GM23338 (cell line): Measurements from ENCODE around the gene MED13. TPM values are rescaled to one million over a fixed set of nuclear protein-coding genes. Genes with fewer than 3 reads are reported as not detected.
A peak's percentile ranks its signal among the peaks of the same experiment; 100 is the strongest.

Experiments
- ATAC-seq: fragments of 200-7000 bp; cut with Tn5 transposase; 3 replicates; pipeline ENCODE4 v1.9.1; 2020
- DNase-seq: peaks from one replicate; pipeline ENCODE4 v3.0.0-alpha.2; 2015; ENCODE audit warnings: low spot score
- H2AFZ ChIP-seq: fragments of 200-600 bp; sonication (generic); 2 replicates; pipeline ENCODE4 v1.8.0; 2016; ENCODE audit warnings: antibody characterized with exemption, mild to moderate bottlenecking, moderate library complexity
- H3F3A ChIP-seq: fragments of 200-600 bp; sonication (generic); replicated peaks from 2 replicates; pipeline ENCODE4 v1.8.0; 2017; ENCODE audit warnings: antibody characterized with exemption, mixed run types, low read depth
- H3K27ac ChIP-seq: fragments of 200-600 bp; sonication (generic); 2 replicates; pipeline ENCODE4 v1.6.1; 2016; ENCODE audit warnings: low read depth
- H3K27me3 ChIP-seq: fragments of 200-600 bp; sonication (generic); 2 replicates; pipeline ENCODE4 v1.8.0; 2016; ENCODE audit warnings: mild to moderate bottlenecking, mixed run types, moderate library complexity; ENCODE audit not compliant: insufficient read depth
- H3K36me3 ChIP-seq: fragments of 200-600 bp; sonication (generic); 2 replicates; pipeline ENCODE4 v1.8.0; 2016; ENCODE audit warnings: mild to moderate bottlenecking; ENCODE audit not compliant: insufficient read depth
- H3K4me1 ChIP-seq: fragments of 200-600 bp; sonication (generic); 2 replicates; pipeline ENCODE4 v1.8.0; 2016; ENCODE audit warnings: mild to moderate bottlenecking, moderate library complexity; ENCODE audit not compliant: insufficient read depth
- H3K4me2 ChIP-seq: fragments of 200-600 bp; sonication (generic); 2 replicates; pipeline ENCODE4 v1.7.1; 2017; ENCODE audit warnings: mixed run types
- H3K4me3 ChIP-seq: fragments of 200-600 bp; sonication (generic); 2 replicates; pipeline ENCODE4 v1.6.1; 2016; ENCODE audit warnings: mixed run types
- H3K79me2 ChIP-seq: fragments of 200-600 bp; sonication (generic); replicated peaks from 2 replicates; pipeline ENCODE4 v1.8.0; 2017; ENCODE audit warnings: mild to moderate bottlenecking; ENCODE audit not compliant: insufficient read depth
- H3K9me2 ChIP-seq: fragments of 200-600 bp; sonication (generic); 2 replicates; pipeline ENCODE4 v1.8.0; 2017; ENCODE audit not compliant: insufficient read depth
- H4K20me1 ChIP-seq: fragments of 200-600 bp; sonication (generic); replicated peaks from 2 replicates; pipeline ENCODE4 v1.8.0; 2017; ENCODE audit warnings: mild to moderate bottlenecking; ENCODE audit not compliant: insufficient read depth
- H3K27ac Mint-ChIP-seq: 2 replicates; pipeline ENCODE4 v1.8.0; 2020; ENCODE audit warnings: inconsistent platforms, mild to moderate bottlenecking, moderate library complexity, mixed read lengths
- H3K27me3 Mint-ChIP-seq: 3 replicates; pipeline ENCODE4 v1.8.0; 2022; ENCODE audit warnings: low read depth, mild to moderate bottlenecking, moderate library complexity, mixed read lengths, inconsistent platforms; ENCODE audit not compliant: insufficient read depth, poor library complexity
- H3K36me3 Mint-ChIP-seq: 3 replicates; pipeline ENCODE4 v1.8.0; 2021; ENCODE audit warnings: low read depth, mild to moderate bottlenecking, inconsistent platforms, moderate library complexity, mixed read lengths
- H3K4me1 Mint-ChIP-seq: 3 replicates; pipeline ENCODE4 v1.8.0; 2020; ENCODE audit warnings: mild to moderate bottlenecking, inconsistent platforms, mixed read lengths
- H3K4me3 Mint-ChIP-seq: 3 replicates; pipeline ENCODE4 v1.8.0; 2021; ENCODE audit warnings: moderate library complexity, mild to moderate bottlenecking, inconsistent platforms, mixed read lengths
- H3K9me3 Mint-ChIP-seq: 3 replicates; pipeline ENCODE4 v1.8.0; 2020; ENCODE audit warnings: moderate library complexity, mild to moderate bottlenecking, inconsistent platforms, mixed read lengths
- ETS1 ChIP-seq: IDR thresholded peaks from 2 replicates; pipeline ENCODE4 v1.6.1; 2016; ENCODE audit warnings: antibody characterized with exemption
- EZH2 ChIP-seq: fragments of 200-600 bp; sonication (generic); IDR thresholded peaks from one replicate; pipeline ENCODE4 v1.8.0; 2017; ENCODE audit warnings: antibody characterized with exemption, mild to moderate bottlenecking, low read depth; ENCODE audit not compliant: unreplicated experiment
- EZH2phosphoT487 ChIP-seq: fragments of 200-600 bp; sonication (generic); IDR thresholded peaks from one replicate; pipeline ENCODE4 v1.8.1; 2018; ENCODE audit warnings: antibody characterized with exemption; ENCODE audit not compliant: unreplicated experiment
- JUNB ChIP-seq: IDR thresholded peaks from one replicate; pipeline ENCODE4 v1.6.1; 2016; ENCODE audit warnings: antibody characterized with exemption; ENCODE audit not compliant: unreplicated experiment
- NANOG ChIP-seq: IDR thresholded peaks from 2 replicates; pipeline ENCODE4 v1.6.1; 2016; ENCODE audit warnings: antibody characterized with exemption, borderline replicate concordance
- POLR2AphosphoS5 ChIP-seq: IDR thresholded peaks from 2 replicates; pipeline ENCODE4 v1.6.1; 2016; ENCODE audit warnings: antibody characterized with exemption, low read depth
- STAT1 ChIP-seq: IDR thresholded peaks from one replicate; pipeline ENCODE4 v1.6.1; 2016; ENCODE audit warnings: antibody characterized with exemption; ENCODE audit not compliant: unreplicated experiment
- ZNF114 ChIP-seq: fragments of 250-450 bp; sonication (Bioruptor Pico); IDR thresholded peaks from 2 replicates; pipeline ENCODE4 v1.5.0; 2020; ENCODE audit warnings: mild to moderate bottlenecking, moderate library complexity
- ZNF331 ChIP-seq: fragments of 250-450 bp; sonication (Bioruptor Pico); IDR thresholded peaks from 2 replicates; pipeline ENCODE4 v1.5.0; 2020; ENCODE audit warnings: low read depth, mild to moderate bottlenecking, moderate library complexity
- polyA plus RNA-seq: library from polyadenylated mRNA; unstranded; fragments of >200 nt; fragmentation: Nextera tagmentation; extraction: Ambion mirVana; gene quantifications from 2 replicates; pipeline ENCODE4 v1.2.1, GENCODE V29; 2016
- total RNA-seq: library from RNA; depleted of rRNA; stranded (reverse); fragments of >200 nt; shearing (Covaris generic); gene quantifications from 2 replicates; pipeline ENCODE4 v1.2.3, GENCODE V29; 2014
- TF ChIP-seq, protein P1 (sequence below): fragments of 250-450 bp; sonication (Bioruptor Pico); IDR thresholded peaks from 2 replicates; pipeline ENCODE4 v1.5.0; 2020; ENCODE audit warnings: mild to moderate bottlenecking, moderate library complexity
- TF ChIP-seq, protein P2 (sequence below): IDR thresholded peaks from one replicate; pipeline ENCODE4 v1.6.1; 2018; ENCODE audit warnings: antibody characterized with exemption; ENCODE audit not compliant: unreplicated experiment
- TF ChIP-seq, protein P3 (sequence below), 2 experiments: fragments of 200-600 bp in 1 of 2; sonication (generic) in 1 of 2; conservative IDR thresholded peaks; 2 replicates each; pipeline versions ENCODE4 v1.5.1 to v1.6.1; 2016 to 2017; ENCODE audit warnings: antibody characterized with exemption in 2 of 2, low read depth in 2 of 2, mild to moderate bottlenecking in 2 of 2, moderate library complexity in 1 of 2

The MED13 gene
- total and polyA plus RNA-seq, 2 experiments from 2014 or later, result 13.0 to 45.8 TPM

DNA sequence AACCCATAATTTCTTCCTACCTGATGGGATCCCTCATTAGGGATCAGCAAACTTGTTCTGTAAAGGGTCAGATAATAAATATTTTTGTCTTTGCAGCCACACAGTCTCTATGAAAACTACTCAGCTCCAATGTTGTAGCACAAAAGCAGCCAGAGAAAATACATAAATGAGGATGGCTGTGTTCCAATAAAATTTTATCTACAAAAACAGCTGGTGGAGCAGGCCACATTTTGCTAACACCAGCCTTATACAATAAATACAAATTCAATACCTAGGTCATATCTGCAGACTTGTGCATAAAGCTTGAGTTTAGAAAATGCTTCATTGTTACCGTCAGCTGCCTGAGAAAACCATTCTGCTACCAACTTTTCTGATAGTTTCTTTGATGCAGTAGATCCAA, 98.9 kb downstream of the MED13 start:
- Mint-ChIP-seq H3K27ac (no peak overlapping the region), H3K4me3 (no peak overlapping the region), H3K27me3 (no peaks in the 10 kb centered on the region), H3K4me1 (no peaks in the 10 kb centered on the region), H3K9me3 (no peaks in the 10 kb centered on the region), H3K36me3 (peaks cover 71% of the 10 kb centered on the region)
- Histone ChIP-seq H3K27ac (peak overlapping the region; percentile 53; the same call in 1 of the 2 replicates), H3K27me3 (no peaks in the 10 kb centered on the region), H3F3A (no peaks in the 10 kb centered on the region), H3K4me1 (no peaks in the 10 kb centered on the region), H3K36me3 (peaks cover 49% of the 10 kb centered on the region), H3K4me2 (no peak overlapping the region), H2AFZ (no peak overlapping the region), H3K79me2 (no peaks in the 10 kb centered on the region), H3K9me2 (no peaks in the 10 kb centered on the region), H3K4me3 (no peak overlapping the region), H4K20me1 (peaks cover 7% of the 10 kb centered on the region)
- ATAC-seq (no peak), DNase-seq (no peak)
- TF ChIP-seq EZH2 (no peak), EZH2phosphoT487 (no peak), NANOG (no peak), STAT1 (no peak), JUNB (no peak), ETS1 (no peak), POLR2AphosphoS5 (no peak), ZNF331 (CRISPR knock-in tag) (no peak), ZNF114 (CRISPR knock-in tag) (no peak)
- TF ChIP-seq, protein P1, sequence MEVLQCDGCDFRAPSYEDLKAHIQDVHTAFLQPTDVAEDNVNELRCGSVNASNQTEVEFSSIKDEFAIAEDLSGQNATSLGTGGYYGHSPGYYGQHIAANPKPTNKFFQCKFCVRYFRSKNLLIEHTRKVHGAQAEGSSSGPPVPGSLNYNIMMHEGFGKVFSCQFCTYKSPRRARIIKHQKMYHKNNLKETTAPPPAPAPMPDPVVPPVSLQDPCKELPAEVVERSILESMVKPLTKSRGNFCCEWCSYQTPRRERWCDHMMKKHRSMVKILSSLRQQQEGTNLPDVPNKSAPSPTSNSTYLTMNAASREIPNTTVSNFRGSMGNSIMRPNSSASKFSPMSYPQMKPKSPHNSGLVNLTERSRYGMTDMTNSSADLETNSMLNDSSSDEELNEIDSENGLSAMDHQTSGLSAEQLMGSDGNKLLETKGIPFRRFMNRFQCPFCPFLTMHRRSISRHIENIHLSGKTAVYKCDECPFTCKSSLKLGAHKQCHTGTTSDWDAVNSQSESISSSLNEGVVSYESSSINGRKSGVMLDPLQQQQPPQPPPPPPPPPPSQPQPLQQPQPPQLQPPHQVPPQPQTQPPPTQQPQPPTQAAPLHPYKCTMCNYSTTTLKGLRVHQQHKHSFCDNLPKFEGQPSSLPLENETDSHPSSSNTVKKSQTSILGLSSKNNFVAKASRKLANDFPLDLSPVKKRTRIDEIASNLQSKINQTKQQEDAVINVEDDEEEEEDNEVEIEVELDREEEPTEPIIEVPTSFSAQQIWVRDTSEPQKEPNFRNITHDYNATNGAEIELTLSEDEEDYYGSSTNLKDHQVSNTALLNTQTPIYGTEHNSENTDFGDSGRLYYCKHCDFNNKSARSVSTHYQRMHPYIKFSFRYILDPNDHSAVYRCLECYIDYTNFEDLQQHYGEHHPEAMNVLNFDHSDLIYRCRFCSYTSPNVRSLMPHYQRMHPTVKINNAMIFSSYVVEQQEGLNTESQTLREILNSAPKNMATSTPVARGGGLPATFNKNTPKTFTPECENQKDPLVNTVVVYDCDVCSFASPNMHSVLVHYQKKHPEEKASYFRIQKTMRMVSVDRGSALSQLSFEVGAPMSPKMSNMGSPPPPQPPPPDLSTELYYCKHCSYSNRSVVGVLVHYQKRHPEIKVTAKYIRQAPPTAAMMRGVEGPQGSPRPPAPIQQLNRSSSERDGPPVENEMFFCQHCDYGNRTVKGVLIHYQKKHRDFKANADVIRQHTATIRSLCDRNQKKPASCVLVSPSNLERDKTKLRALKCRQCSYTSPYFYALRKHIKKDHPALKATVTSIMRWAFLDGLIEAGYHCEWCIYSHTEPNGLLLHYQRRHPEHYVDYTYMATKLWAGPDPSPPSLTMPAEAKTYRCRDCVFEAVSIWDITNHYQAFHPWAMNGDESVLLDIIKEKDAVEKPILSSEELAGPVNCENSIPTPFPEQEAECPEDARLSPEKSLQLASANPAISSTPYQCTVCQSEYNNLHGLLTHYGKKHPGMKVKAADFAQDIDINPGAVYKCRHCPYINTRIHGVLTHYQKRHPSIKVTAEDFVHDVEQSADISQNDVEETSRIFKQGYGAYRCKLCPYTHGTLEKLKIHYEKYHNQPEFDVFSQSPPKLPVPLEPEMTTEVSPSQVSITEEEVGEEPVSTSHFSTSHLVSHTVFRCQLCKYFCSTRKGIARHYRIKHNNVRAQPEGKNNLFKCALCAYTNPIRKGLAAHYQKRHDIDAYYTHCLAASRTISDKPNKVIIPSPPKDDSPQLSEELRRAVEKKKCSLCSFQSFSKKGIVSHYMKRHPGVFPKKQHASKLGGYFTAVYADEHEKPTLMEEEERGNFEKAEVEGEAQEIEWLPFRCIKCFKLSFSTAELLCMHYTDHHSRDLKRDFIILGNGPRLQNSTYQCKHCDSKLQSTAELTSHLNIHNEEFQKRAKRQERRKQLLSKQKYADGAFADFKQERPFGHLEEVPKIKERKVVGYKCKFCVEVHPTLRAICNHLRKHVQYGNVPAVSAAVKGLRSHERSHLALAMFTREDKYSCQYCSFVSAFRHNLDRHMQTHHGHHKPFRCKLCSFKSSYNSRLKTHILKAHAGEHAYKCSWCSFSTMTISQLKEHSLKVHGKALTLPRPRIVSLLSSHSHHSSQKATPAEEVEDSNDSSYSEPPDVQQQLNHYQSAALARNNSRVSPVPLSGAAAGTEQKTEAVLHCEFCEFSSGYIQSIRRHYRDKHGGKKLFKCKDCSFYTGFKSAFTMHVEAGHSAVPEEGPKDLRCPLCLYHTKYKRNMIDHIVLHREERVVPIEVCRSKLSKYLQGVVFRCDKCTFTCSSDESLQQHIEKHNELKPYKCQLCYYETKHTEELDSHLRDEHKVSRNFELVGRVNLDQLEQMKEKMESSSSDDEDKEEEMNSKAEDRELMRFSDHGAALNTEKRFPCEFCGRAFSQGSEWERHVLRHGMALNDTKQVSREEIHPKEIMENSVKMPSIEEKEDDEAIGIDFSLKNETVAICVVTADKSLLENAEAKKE (CRISPR knock-in tag), result no peak
- TF ChIP-seq, protein P2, sequence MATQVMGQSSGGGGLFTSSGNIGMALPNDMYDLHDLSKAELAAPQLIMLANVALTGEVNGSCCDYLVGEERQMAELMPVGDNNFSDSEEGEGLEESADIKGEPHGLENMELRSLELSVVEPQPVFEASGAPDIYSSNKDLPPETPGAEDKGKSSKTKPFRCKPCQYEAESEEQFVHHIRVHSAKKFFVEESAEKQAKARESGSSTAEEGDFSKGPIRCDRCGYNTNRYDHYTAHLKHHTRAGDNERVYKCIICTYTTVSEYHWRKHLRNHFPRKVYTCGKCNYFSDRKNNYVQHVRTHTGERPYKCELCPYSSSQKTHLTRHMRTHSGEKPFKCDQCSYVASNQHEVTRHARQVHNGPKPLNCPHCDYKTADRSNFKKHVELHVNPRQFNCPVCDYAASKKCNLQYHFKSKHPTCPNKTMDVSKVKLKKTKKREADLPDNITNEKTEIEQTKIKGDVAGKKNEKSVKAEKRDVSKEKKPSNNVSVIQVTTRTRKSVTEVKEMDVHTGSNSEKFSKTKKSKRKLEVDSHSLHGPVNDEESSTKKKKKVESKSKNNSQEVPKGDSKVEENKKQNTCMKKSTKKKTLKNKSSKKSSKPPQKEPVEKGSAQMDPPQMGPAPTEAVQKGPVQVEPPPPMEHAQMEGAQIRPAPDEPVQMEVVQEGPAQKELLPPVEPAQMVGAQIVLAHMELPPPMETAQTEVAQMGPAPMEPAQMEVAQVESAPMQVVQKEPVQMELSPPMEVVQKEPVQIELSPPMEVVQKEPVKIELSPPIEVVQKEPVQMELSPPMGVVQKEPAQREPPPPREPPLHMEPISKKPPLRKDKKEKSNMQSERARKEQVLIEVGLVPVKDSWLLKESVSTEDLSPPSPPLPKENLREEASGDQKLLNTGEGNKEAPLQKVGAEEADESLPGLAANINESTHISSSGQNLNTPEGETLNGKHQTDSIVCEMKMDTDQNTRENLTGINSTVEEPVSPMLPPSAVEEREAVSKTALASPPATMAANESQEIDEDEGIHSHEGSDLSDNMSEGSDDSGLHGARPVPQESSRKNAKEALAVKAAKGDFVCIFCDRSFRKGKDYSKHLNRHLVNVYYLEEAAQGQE, result no peak
- TF ChIP-seq, protein P3, sequence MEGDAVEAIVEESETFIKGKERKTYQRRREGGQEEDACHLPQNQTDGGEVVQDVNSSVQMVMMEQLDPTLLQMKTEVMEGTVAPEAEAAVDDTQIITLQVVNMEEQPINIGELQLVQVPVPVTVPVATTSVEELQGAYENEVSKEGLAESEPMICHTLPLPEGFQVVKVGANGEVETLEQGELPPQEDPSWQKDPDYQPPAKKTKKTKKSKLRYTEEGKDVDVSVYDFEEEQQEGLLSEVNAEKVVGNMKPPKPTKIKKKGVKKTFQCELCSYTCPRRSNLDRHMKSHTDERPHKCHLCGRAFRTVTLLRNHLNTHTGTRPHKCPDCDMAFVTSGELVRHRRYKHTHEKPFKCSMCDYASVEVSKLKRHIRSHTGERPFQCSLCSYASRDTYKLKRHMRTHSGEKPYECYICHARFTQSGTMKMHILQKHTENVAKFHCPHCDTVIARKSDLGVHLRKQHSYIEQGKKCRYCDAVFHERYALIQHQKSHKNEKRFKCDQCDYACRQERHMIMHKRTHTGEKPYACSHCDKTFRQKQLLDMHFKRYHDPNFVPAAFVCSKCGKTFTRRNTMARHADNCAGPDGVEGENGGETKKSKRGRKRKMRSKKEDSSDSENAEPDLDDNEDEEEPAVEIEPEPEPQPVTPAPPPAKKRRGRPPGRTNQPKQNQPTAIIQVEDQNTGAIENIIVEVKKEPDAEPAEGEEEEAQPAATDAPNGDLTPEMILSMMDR (conservative IDR thresholded peaks at IDR 0.05; ENCODE audit: low read depth in 2 of 2), result no peak
